OCI-LY1 (cell line): ENCODE results near the gene TMEM198.

Source experiments
- EZH2 ChIP-seq: fragments of 200-600 bp; sonication (generic), shearing (Covaris generic); IDR thresholded peaks from 2 replicates; pipeline ENCODE4 v1.8.0; 2017; ENCODE audit warnings: borderline replicate concordance, mixed run types, mild to moderate bottlenecking, antibody characterized with exemption, low read length, moderate library complexity, mixed read lengths
- TF ChIP-seq, protein P1 (sequence below): fragments of 200-600 bp; sonication (generic), shearing (Covaris generic); IDR thresholded peaks from 2 replicates; pipeline ENCODE4 v1.5.1; 2017; ENCODE audit warnings: mild to moderate bottlenecking, antibody characterized with exemption, low read length, moderate library complexity, mixed read lengths

GRCh38 chr2:219523031-219523671, 20.7 kb upstream of the TMEM198 start:
- TF ChIP-seq, protein P1, sequence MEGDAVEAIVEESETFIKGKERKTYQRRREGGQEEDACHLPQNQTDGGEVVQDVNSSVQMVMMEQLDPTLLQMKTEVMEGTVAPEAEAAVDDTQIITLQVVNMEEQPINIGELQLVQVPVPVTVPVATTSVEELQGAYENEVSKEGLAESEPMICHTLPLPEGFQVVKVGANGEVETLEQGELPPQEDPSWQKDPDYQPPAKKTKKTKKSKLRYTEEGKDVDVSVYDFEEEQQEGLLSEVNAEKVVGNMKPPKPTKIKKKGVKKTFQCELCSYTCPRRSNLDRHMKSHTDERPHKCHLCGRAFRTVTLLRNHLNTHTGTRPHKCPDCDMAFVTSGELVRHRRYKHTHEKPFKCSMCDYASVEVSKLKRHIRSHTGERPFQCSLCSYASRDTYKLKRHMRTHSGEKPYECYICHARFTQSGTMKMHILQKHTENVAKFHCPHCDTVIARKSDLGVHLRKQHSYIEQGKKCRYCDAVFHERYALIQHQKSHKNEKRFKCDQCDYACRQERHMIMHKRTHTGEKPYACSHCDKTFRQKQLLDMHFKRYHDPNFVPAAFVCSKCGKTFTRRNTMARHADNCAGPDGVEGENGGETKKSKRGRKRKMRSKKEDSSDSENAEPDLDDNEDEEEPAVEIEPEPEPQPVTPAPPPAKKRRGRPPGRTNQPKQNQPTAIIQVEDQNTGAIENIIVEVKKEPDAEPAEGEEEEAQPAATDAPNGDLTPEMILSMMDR: no peak
- TF ChIP-seq EZH2: no peak
